ENCODE results near the gene ZNF236.
A peak's percentile ranks its signal among the peaks of the same experiment; 100 is the strongest.

Gene ZNF236

GRCh38 chr18:76911440-76911839 lies 89.1 kb downstream of the ZNF236 start:
- DNase-seq (ENCODE audit: low read depth): no peak

GRCh38 chr18:76913583-76913982 lies 91.2 kb downstream of the ZNF236 start:
- no peak for DNase-seq (ENCODE audit: low read depth)
- H3K4me3 ChIP-seq (ENCODE audit: control insufficient read depth, low read depth, low read length): no peak overlapping the region
- TF ChIP-seq CTCF (conservative IDR thresholded peaks at IDR 0.05; ENCODE audit: control insufficient read depth, insufficient read depth, low read depth, low read length): no peak

More at GRCh38 chr18:76911440-76911839, 89.1 kb downstream of the ZNF236 start:
- H3K4me3 ChIP-seq (ENCODE audit: control insufficient read depth, low read depth, low read length): no peak overlapping the region
- no peak for TF ChIP-seq CTCF (conservative IDR thresholded peaks at IDR 0.05; ENCODE audit: control insufficient read depth, insufficient read depth, low read depth, low read length)

- no peak for TF ChIP-seq CTCF (conservative IDR thresholded peaks at IDR 0.05; ENCODE audit: control insufficient read depth, insufficient read depth, low read depth, low read length)
- DNase-seq (ENCODE audit: low read depth): no peak
These were observed 92.0 kb downstream of the ZNF236 start for GRCh38 chr18:76914314-76914713.

GRCh38 chr18:76914796-76915195 lies 92.4 kb downstream of the ZNF236 start:
- no peak overlapping the region for H3K4me3 ChIP-seq (ENCODE audit: control insufficient read depth, low read depth, low read length)
- no peak for TF ChIP-seq CTCF (conservative IDR thresholded peaks at IDR 0.05; ENCODE audit: control insufficient read depth, insufficient read depth, low read depth, low read length)
- no peak for DNase-seq (ENCODE audit: low read depth)

More at GRCh38 chr18:76914314-76914713, 92.0 kb downstream of the ZNF236 start:
- no peak overlapping the region for H3K4me3 ChIP-seq (ENCODE audit: control insufficient read depth, low read depth, low read length)

- no peak overlapping the region for H3K4me3 ChIP-seq (ENCODE audit: control insufficient read depth, low read depth, low read length)
- DNase-seq (ENCODE audit: low read depth): no peak
- TF ChIP-seq CTCF (conservative IDR thresholded peaks at IDR 0.05; ENCODE audit: control insufficient read depth, insufficient read depth, low read depth, low read length): no peak
These were observed 93.1 kb downstream of the ZNF236 start for GRCh38 chr18:76915456-76915855.

- no peak overlapping the region for H3K4me3 ChIP-seq (ENCODE audit: control insufficient read depth, low read depth, low read length)
- TF ChIP-seq CTCF (conservative IDR thresholded peaks at IDR 0.05; ENCODE audit: control insufficient read depth, insufficient read depth, low read depth, low read length): no peak
- no peak for DNase-seq (ENCODE audit: low read depth)
These were observed 98.6 kb downstream of the ZNF236 start for GRCh38 chr18:76920974-76921373.

GRCh38 chr18:76922107-76922506 lies 99.8 kb downstream of the ZNF236 start:
- no peak overlapping the region for H3K4me3 ChIP-seq (ENCODE audit: control insufficient read depth, low read depth, low read length)
- peak; percentile 36 for DNase-seq (ENCODE audit: low read depth)
- peak; percentile 50 for TF ChIP-seq CTCF (conservative IDR thresholded peaks at IDR 0.05; ENCODE audit: control insufficient read depth, insufficient read depth, low read depth, low read length)
